HepG2 (cell line): ENCODE measurements around the gene HIVEP2. TPM values are rescaled to one million over a fixed set of nuclear protein-coding genes. Genes with fewer than 3 reads are reported as not detected.

ENCODE experiments used
- ATAC-seq: fragments of 200-7000 bp; cut with Tn5 transposase; 3 replicates; pipeline ENCODE4 v1.9.1; 2020; ENCODE audit warnings: mild to moderate bottlenecking, moderate library complexity
- BruUV-seq: library from RNA; stranded (reverse); fragments of 400-500 nt; replicated peaks from 2 replicates; lab custom pipeline; 2021; lab: Mats Ljungman, UMichigan
- CTCF ChIA-PET: fragments of 300-600 bp; formaldehyde crosslinking; extraction: SDS; loops from one replicate; lab custom pipeline; 2021; ENCODE audit warnings: low total read pairs, inconsistent platforms, low intra/inter-chr PET ratio; lab: Yijun Ruan, JAX
- POLR2A ChIA-PET: fragments of 350-600 bp; sonication (Branson Sonifier 250); formaldehyde crosslinking; loops from one replicate; lab custom pipeline; 2020; ENCODE audit warnings: antibody characterized with exemption, inconsistent platforms; lab: Yijun Ruan, JAX
- DNase-seq: peaks from one replicate; pipeline ENCODE4 v3.0.0-alpha.2; 2015; ENCODE audit warnings: low spot score
- FAIRE-seq: peaks from 3 replicates; lab custom pipeline; 2011; peaks lifted over from hg19 to GRCh38; lab: Jason Lieb, UNC
- H2AFZ ChIP-seq: one replicate; pipeline ENCODE4 v1.6.1; 2011; ENCODE audit warnings: low read length, inconsistent platforms
- H3K27ac ChIP-seq: fragments of 300-600 bp; 3 replicates; pipeline ENCODE4 v1.8.0; 2011; ENCODE audit warnings: mixed run types, mild to moderate bottlenecking, mixed read lengths, low read length, inconsistent platforms; ENCODE audit not compliant: insufficient read depth; ENCODE audit errors: extremely low read length
- H3K27me3 ChIP-seq, 2 experiments: fragments of 200-600 bp in 1 of 2; 2 replicates in 1 of 2; 3 replicates in 1 of 2; pipeline versions ENCODE4 v1.6.0 to v1.8.0; 2011; ENCODE audit warnings: low read length in 2 of 2, mild to moderate bottlenecking in 2 of 2, moderate library complexity in 2 of 2, inconsistent platforms in 1 of 2; ENCODE audit not compliant: insufficient read depth in 2 of 2, control insufficient read depth in 1 of 2
- H3K36me3 ChIP-seq, 2 experiments: fragments of 200-600 bp in 1 of 2; replicated peaks in 1 of 2; 2 replicates in 1 of 2; 3 replicates in 1 of 2; pipeline versions ENCODE4 v1.5.1 to v1.8.0; 2011; ENCODE audit warnings: low read length in 2 of 2, inconsistent platforms in 1 of 2; ENCODE audit not compliant: insufficient read depth in 2 of 2, control insufficient read depth in 1 of 2
- H3K4me1 ChIP-seq: 2 replicates; pipeline ENCODE4 v1.5.1; 2012; ENCODE audit warnings: low read length, inconsistent platforms; ENCODE audit not compliant: insufficient read depth
- H3K4me2 ChIP-seq: 2 replicates; pipeline ENCODE4 v1.6.0; 2011; ENCODE audit warnings: low read depth, low read length, inconsistent platforms
- H3K4me3 ChIP-seq, 3 experiments: fragments of 200-600 bp in 1 of 3; sonication (generic), shearing (Covaris generic) in 1 of 3; replicated peaks in 1 of 3; 2 replicates each; pipeline ENCODE4 v1.5.1; 2011 to 2016; ENCODE audit warnings: low read length in 3 of 3, inconsistent platforms in 2 of 3, low read depth in 2 of 3, mild to moderate bottlenecking in 2 of 3, control low read depth in 1 of 3, mixed read lengths in 1 of 3; ENCODE audit not compliant: insufficient read depth in 1 of 3
- H3K79me2 ChIP-seq: one replicate; pipeline ENCODE4 v1.6.1; 2011; ENCODE audit warnings: low read length, inconsistent platforms; ENCODE audit not compliant: insufficient read depth
- H3K9ac ChIP-seq: 2 replicates; pipeline ENCODE4 v1.6.0; 2011; ENCODE audit warnings: mild to moderate bottlenecking, low read depth, low read length, inconsistent platforms; ENCODE audit not compliant: insufficient read depth
- H3K9me3 ChIP-seq: 2 replicates; pipeline ENCODE4 v1.5.1; 2012; ENCODE audit warnings: mild to moderate bottlenecking, low read length
- H4K20me1 ChIP-seq: 2 replicates; pipeline ENCODE4 v1.6.0; 2011; ENCODE audit warnings: inconsistent platforms, mild to moderate bottlenecking, low read length, moderate library complexity; ENCODE audit not compliant: insufficient read depth
- ARID4A ChIP-seq: sonication (generic); formaldehyde crosslinking; IDR thresholded peaks from 2 replicates; pipeline ENCODE4 v1.5.0; 2020; ENCODE audit warnings: mild to moderate bottlenecking, missing genetic modification reagents, borderline replicate concordance
- CERS6 ChIP-seq: sonication (generic); formaldehyde crosslinking; IDR thresholded peaks from 2 replicates; pipeline ENCODE4 v1.5.0; 2020; ENCODE audit warnings: missing genetic modification reagents
- CREBL2 ChIP-seq: sonication (generic); formaldehyde crosslinking; IDR thresholded peaks from 2 replicates; pipeline ENCODE4 v1.8.1; 2023; ENCODE audit warnings: missing genetic modification reagents, mild to moderate bottlenecking, borderline replicate concordance
- MEF2D ChIP-seq: sonication (generic); formaldehyde crosslinking; IDR thresholded peaks from 2 replicates; pipeline ENCODE4 v1.5.1; 2020; ENCODE audit warnings: mild to moderate bottlenecking, missing genetic modification reagents
- MXD3 ChIP-seq: IDR thresholded peaks from 2 replicates; pipeline ENCODE4 v1.6.1; 2016; ENCODE audit warnings: mild to moderate bottlenecking, missing biosample characterization, missing genetic modification reagents
- NR1H2 ChIP-seq: sonication (generic); formaldehyde crosslinking; IDR thresholded peaks from 2 replicates; pipeline ENCODE4 v1.8.1; 2022; ENCODE audit warnings: low read depth, missing genetic modification reagents, borderline replicate concordance
- POLR2A ChIP-seq, 2 experiments: IDR thresholded peaks; 2 replicates each; pipeline ENCODE4 v1.6.1; 2011; ENCODE audit warnings: low read depth in 2 of 2, low read length in 2 of 2, mild to moderate bottlenecking in 1 of 2, moderate library complexity in 1 of 2; ENCODE audit not compliant: insufficient read depth in 1 of 2
- TRIM24 ChIP-seq: sonication (generic); formaldehyde crosslinking; IDR thresholded peaks from 2 replicates; pipeline ENCODE4 v1.8.0; 2022; ENCODE audit warnings: mild to moderate bottlenecking, missing genetic modification reagents
- ZBTB4 ChIP-seq: sonication (generic); formaldehyde crosslinking; IDR thresholded peaks from 2 replicates; pipeline ENCODE4 v1.4.0; 2020; ENCODE audit warnings: missing genetic modification reagents, mild to moderate bottlenecking, borderline replicate concordance
- ZBTB43 ChIP-seq: sonication (generic); formaldehyde crosslinking; conservative IDR thresholded peaks from 2 replicates; pipeline ENCODE4 v1.4.0; 2020; ENCODE audit warnings: missing genetic modification reagents
- in situ Hi-C: cut with HindIII; loops from 2 replicates; pipeline ENCODE4 v1.10.0; 2017; ENCODE audit warnings: low pct_unique_long_range_greater_than_20kb; ENCODE audit not compliant: extremely low pct_ligation_motif_present
- intact Hi-C: fragments of 100-400 bp; cut with micrococcal nuclease; formaldehyde crosslinking; loops from one replicate; pipeline ENCODE4 v1.10.0; 2022; ENCODE audit not compliant: unreplicated experiment
- polyA plus RNA-seq, 8 experiments: library from polyadenylated mRNA; depleted of rRNA in 3 of 8; stranded (reverse) in 7 of 8; unstranded in 1 of 8; fragments of >200 nt; fragmentation: Illumina TruSeq in 4 of 8; extraction: Trizol in 4 of 8; gene quantifications; 2 replicates each; pipeline versions ENCODE4 v1.2.1 to v1.2.3, GENCODE V29; 2011 to 2016; ENCODE audit warnings: low read depth in 4 of 8, missing spikeins in 1 of 8, mixed read lengths in 1 of 8; ENCODE audit not compliant: insufficient read depth in 1 of 8
- total RNA-seq, 5 experiments: library from RNA; depleted of rRNA; stranded (reverse); fragments of >200 nt; fragmentation: Illumina TruSeq; extraction: Trizol; gene quantifications; 2 replicates each; pipeline ENCODE4 v1.2.3, GENCODE V29; 2016; ENCODE audit warnings: low read depth in 1 of 5

Gene HIVEP2
- total and polyA plus RNA-seq, 2 of the 13 experiments (the other 11 are each of a cell fraction or from before 2014, with no cell fraction given), result 3.4 to 12.9 TPM

GRCh38 chr6:142934106-142934505 is 10.9 kb downstream of the HIVEP2 start (continued):
- no peak for TF ChIP-seq TRIM24
- TF ChIP-seq CREBL2 (CRISPR knock-in tag), result no peak
- no peak for TF ChIP-seq NR1H2 (CRISPR knock-in tag)
- TF ChIP-seq CERS6 (CRISPR knock-in tag), result no peak
- TF ChIP-seq ARID4A (CRISPR knock-in tag), result no peak
- TF ChIP-seq MXD3, result no peak
- TF ChIP-seq POLR2A (IDR thresholded peaks at IDR 0.05; ENCODE audit: insufficient read depth in 1 of 2, low read depth in 2 of 2, low read length in 2 of 2), result no peak
- TF ChIP-seq MEF2D (CRISPR knock-in tag), result no peak

DNA sequence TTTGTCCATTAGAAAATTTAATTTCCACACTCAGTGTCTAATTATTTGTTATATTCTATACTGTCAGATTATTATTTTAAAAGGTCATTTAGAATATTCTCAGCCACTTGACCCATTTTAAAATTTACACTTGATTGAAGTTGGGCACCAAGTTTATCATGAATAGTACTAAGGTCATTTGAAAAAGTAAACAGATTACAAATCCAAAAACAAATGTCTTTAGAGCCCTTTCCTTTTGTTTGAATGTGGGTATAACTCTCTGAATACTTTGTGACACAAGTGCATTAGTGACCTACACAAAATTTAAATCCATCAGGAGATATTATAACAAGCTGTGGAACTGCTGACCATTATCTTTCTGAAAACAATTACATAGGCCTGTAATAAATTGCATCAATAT is 11.3 kb downstream of the HIVEP2 start:
- H3K4me1 ChIP-seq, result peaks cover 41% of the 10 kb centered on the region
- no peak for ATAC-seq
- H3K27me3 ChIP-seq, result no peaks in the 10 kb centered on the region
- BruUV-seq, result no TSS peak
- no peak for FAIRE-seq
- no peaks in the 10 kb centered on the region; a peak in 1 of 5 replicates for H3K36me3 ChIP-seq
- H3K9me3 ChIP-seq, result no peaks in the 10 kb centered on the region
- no peak for TF ChIP-seq ZBTB4 (CRISPR knock-in tag)
- TF ChIP-seq ZBTB43, result 0 out of 2 replicates have a peak, but pooled peaks have one; percentile 39
- H4K20me1 ChIP-seq, result peaks cover 50% of the 10 kb centered on the region
- no peak for DNase-seq
- in situ Hi-C loops, result no loop called here
- H3K4me2 ChIP-seq, result no peak overlapping the region
- H3K79me2 ChIP-seq, result peaks cover 68% of the 10 kb centered on the region
- no peak overlapping the region for H3K4me3 ChIP-seq
- intact Hi-C loops, result no loop called here
- H2AFZ ChIP-seq, result no peak overlapping the region
- POLR2A ChIA-PET, result no interaction called here
- H3K9ac ChIP-seq, result no peak overlapping the region
- no peak overlapping the region for H3K27ac ChIP-seq
- CTCF ChIA-PET, result no interaction called here
